ENCODE results near the gene HNRNPD. TPM values are rescaled to one million over a fixed set of nuclear protein-coding genes. Genes with fewer than 3 reads are reported as not detected.

The HNRNPD gene
- total and polyA plus RNA-seq, 2 donors (not counting 3 experiments of a cell fraction or from before 2014, with no cell fraction given): 91.3 to 363 TPM

GRCh38 chr4:82362565-82362964 is 11.2 kb downstream of the HNRNPD start:
- FAIRE-seq (no peak), DNase-seq (ENCODE audit: low read depth, low spot score) (no peak)
- H4K20me1 ChIP-seq (replicated peaks; ENCODE audit: control insufficient read depth, extremely low read depth, insufficient read depth, low read length): peaks cover 37% of the 10 kb centered on the region
- H3K9me1 ChIP-seq (replicated peaks; ENCODE audit: control insufficient read depth, extremely low read depth, insufficient read depth, low read length): no peaks in the 10 kb centered on the region
- TF ChIP-seq MAX (IDR thresholded peaks at IDR 0.05; ENCODE audit: insufficient read depth, insufficient read length): no peak
- TF ChIP-seq POLR2A (IDR thresholded peaks at IDR 0.05; ENCODE audit: low read depth, low read length): no peak
- TF ChIP-seq MYC (IDR thresholded peaks at IDR 0.05; ENCODE audit: low read depth, low read length): no peak
- no peak for TF ChIP-seq JUN (IDR thresholded peaks at IDR 0.05; ENCODE audit: borderline replicate concordance, insufficient read depth, insufficient read length, low read depth)
- no peak for TF ChIP-seq GATA2 (IDR thresholded peaks at IDR 0.05; ENCODE audit: insufficient read depth, insufficient read length, low read depth, low read length)
- no peak for TF ChIP-seq FOS (IDR thresholded peaks at IDR 0.05; ENCODE audit: borderline replicate concordance, insufficient read depth, low read length)
- no peak for TF ChIP-seq EZH2 (IDR thresholded peaks at IDR 0.05; ENCODE audit: borderline replicate concordance, low read depth, low read length, severe bottlenecking)
- no peak for TF ChIP-seq POLR2AphosphoS5 (IDR thresholded peaks at IDR 0.05; ENCODE audit: insufficient read depth, low read depth, low read length)
- TF ChIP-seq CTCF (IDR thresholded peaks at IDR 0.05; ENCODE audit: extremely low read depth in 1 of 2, insufficient read depth in 1 of 2, low read depth in 1 of 2, low read length in 2 of 2): no peak
- peaks cover 1 to 12% of the 10 kb centered on the region in 2 experiments for H3K36me3 ChIP-seq (ENCODE audit: control insufficient read depth in 2 of 2, extremely low read depth in 1 of 2, insufficient read depth in 2 of 2, low read length in 2 of 2)
- intact Hi-C loops (cut with micrococcal nuclease): no loop called here
- H3K4me2 ChIP-seq (ENCODE audit: insufficient read depth, low read length): no peak overlapping the region
- POLR2A ChIA-PET: no interaction called here
- no peak overlapping the region for H3K9ac ChIP-seq (replicated peaks; ENCODE audit: extremely low read depth, insufficient read depth, low read length)
- no peak overlapping the region for H2AFZ ChIP-seq (ENCODE audit: low read depth, low read length)
- H3K27ac ChIP-seq (ENCODE audit: insufficient read depth, low read depth, low read length): no peak overlapping the region
- no peaks in the 10 kb centered on the region for H3K4me1 ChIP-seq (ENCODE audit: control insufficient read depth, extremely low read depth, insufficient read depth, low read length)
- dilution Hi-C loops (cut with MboI; ENCODE audit: extremely low pct_ligation_motif_present, low sequenced_read_pairs): no loop called here
- H3K9me3 ChIP-seq (replicated peaks; ENCODE audit: control insufficient read depth, insufficient read depth, low read length): no peaks in the 10 kb centered on the region
- H3K79me2 ChIP-seq (ENCODE audit: control insufficient read depth, insufficient read depth, low read length): peaks cover 100% of the 10 kb centered on the region
- no peak overlapping the region for H3K4me3 ChIP-seq (replicated peaks in 1 of 3; ENCODE audit: insufficient read depth in 1 of 3, low read depth in 1 of 3, low read length in 3 of 3)
- CTCF ChIA-PET: interaction anchor here (1.3 kb wide), 1 partner anchor 67 kb away, joined by 5 read pairs; no protein-coding TSS in a partner anchor
- no peaks in the 10 kb centered on the region for H3K27me3 ChIP-seq (ENCODE audit: control insufficient read depth in 2 of 2, insufficient read depth in 2 of 2, low read length in 2 of 2)
- no TSS peak for BruUV-seq (replicated peaks)

Measured in endothelial cell of umbilical vein (primary cell).